GM18507 (cell line): ENCODE measurements around the gene GAGE12C.
"Not testable (repeated sequence)": the region's sequence is repeated elsewhere in the genome, so short reads cannot be mapped to it uniquely, and the experiment has no call there.

Experiments
- DNase-seq: peaks from one replicate; pipeline ENCODE4 v3.0.0; 2011; ENCODE audit warnings: low read depth; ENCODE audit not compliant: insufficient read length; ENCODE audit errors: extremely low spot score
- FAIRE-seq: peaks from 2 replicates; lab custom pipeline; 2011; peaks lifted over from hg19 to GRCh38; lab: Jason Lieb, UNC

Gene GAGE12C

DNA sequence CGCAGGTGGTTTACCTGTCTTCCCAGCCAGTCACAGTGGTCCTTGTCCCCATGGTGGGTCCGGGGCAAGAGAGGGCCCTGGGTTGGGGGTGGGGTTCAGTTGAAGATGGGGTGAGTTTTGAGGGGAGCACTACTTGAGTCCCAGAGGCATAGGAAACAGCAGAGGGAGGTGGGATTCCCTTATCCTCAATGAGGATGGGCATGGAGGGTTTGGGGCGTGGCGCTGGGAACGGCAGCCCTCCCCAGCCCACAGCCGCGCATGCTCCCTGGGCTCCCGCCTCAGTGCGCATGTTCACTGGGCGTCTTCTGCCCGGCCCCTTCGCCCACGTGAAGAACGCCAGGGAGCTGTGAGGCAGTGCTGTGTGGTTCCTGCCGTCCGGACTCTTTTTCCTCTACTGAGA is at the start of gene GAGE12C:
Gene GAGE12C (plus strand): TSS at position 301 of the 400 bp plus-strand sequence. CDS start 1,155 bp downstream, outside the sequence.
- FAIRE-seq, DNase-seq: not testable (repeated sequence)

DNA sequence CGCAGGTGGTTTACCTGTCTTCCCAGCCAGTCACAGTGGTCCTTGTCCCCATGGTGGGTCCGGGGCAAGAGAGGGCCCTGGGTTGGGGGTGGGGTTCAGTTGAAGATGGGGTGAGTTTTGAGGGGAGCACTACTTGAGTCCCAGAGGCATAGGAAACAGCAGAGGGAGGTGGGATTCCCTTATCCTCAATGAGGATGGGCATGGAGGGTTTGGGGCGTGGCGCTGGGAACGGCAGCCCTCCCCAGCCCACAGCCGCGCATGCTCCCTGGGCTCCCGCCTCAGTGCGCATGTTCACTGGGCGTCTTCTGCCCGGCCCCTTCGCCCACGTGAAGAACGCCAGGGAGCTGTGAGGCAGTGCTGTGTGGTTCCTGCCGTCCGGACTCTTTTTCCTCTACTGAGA is 9.5 kb downstream of the GAGE12C start, which contains the start of gene GAGE12D:
Gene GAGE12D (plus strand): TSS at position 301 of the 400 bp plus-strand sequence. CDS start 1,155 bp downstream, outside the sequence.
- not testable (repeated sequence) for DNase-seq, FAIRE-seq

DNA sequence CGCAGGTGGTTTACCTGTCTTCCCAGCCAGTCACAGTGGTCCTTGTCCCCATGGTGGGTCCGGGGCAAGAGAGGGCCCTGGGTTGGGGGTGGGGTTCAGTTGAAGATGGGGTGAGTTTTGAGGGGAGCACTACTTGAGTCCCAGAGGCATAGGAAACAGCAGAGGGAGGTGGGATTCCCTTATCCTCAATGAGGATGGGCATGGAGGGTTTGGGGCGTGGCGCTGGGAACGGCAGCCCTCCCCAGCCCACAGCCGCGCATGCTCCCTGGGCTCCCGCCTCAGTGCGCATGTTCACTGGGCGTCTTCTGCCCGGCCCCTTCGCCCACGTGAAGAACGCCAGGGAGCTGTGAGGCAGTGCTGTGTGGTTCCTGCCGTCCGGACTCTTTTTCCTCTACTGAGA is 19.0 kb downstream of the GAGE12C start, which contains the start of gene GAGE12E:
Gene GAGE12E (plus strand): TSS at position 301 of the 400 bp plus-strand sequence. CDS start 1,155 bp downstream, outside the sequence.
- not testable (repeated sequence) for FAIRE-seq, DNase-seq

GRCh38 chrX:49560542-49560941 is 28.6 kb downstream of the GAGE12C start, which contains the start of gene GAGE12F:
GAGE12F (plus strand) TSS chrX:49560842; CDS start chrX:49561997, 1,155 bp downstream.
- FAIRE-seq = not testable (repeated sequence)

DNA sequence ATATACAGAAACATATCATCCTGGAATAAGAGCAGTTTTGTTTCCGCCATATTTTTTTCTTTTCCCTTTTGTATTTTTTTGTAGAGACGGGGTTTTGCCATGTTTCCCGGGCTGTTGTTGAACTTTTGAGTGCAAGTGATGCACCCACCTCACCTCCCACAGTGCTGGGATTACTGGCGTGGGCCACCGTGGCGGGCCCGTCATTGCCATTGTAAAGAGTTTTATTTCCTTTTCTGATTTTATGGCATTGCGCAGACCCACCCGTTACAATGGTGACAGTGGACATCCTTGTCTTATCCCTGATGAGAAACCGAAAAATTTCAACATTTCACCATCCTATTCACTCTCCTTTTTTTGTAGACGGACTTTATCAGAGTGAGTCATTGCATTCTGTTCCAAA is 36.8 kb downstream of the GAGE12C start:
- FAIRE-seq = not testable (repeated sequence)

More at GRCh38 chrX:49560542-49560941, 28.6 kb downstream of the GAGE12C start, which contains the start of gene GAGE12F:
- not testable (repeated sequence) for DNase-seq

DNA sequence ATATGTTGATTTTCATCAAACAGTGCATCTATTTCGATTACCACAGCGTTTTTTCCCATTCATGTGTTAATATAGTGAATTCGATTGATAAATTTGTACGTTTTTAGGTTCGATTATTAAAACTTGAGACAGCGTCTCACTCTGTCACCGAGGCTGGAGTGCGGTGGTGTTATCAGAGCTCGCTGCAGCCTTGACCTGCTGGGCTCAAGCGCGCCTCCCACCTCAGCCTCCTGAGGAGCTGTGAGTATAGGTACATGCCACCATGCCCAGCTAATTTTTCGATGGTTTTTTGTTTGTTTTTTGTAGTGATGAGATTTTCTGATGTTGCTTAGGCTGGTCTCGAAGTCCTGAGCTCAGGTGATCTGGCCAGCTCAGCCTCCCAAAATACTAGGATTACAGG is 37.2 kb downstream of the GAGE12C start:
- FAIRE-seq, DNase-seq: not testable (repeated sequence)

More for the DNA sequence above, 36.8 kb downstream of the GAGE12C start:
- DNase-seq = not testable (repeated sequence)

DNA sequence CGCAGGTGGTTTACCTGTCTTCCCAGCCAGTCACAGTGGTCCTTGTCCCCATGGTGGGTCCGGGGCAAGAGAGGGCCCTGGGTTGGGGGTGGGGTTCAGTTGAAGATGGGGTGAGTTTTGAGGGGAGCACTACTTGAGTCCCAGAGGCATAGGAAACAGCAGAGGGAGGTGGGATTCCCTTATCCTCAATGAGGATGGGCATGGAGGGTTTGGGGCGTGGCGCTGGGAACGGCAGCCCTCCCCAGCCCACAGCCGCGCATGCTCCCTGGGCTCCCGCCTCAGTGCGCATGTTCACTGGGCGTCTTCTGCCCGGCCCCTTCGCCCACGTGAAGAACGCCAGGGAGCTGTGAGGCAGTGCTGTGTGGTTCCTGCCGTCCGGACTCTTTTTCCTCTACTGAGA is 38.1 kb downstream of the GAGE12C start, which contains the start of gene GAGE12G:
Gene GAGE12G (plus strand): TSS at position 301 of the 400 bp plus-strand sequence. CDS start 1,155 bp downstream, outside the sequence.
- not testable (repeated sequence) for FAIRE-seq, DNase-seq

- FAIRE-seq = not testable (repeated sequence)
Observed at GRCh38 chrX:49579649-49580048, 47.7 kb downstream of the GAGE12C start, which contains the start of gene GAGE12H. GAGE12H (plus strand) TSS chrX:49579949; CDS start chrX:49581104, 1,155 bp downstream.

More at GRCh38 chrX:49579649-49580048, 47.7 kb downstream of the GAGE12C start, which contains the start of gene GAGE12H:
- not testable (repeated sequence) for DNase-seq
